ENCODE results near the gene LARP6. TPM values are rescaled to one million over a fixed set of nuclear protein-coding genes. Genes with fewer than 3 reads are reported as not detected.
"Not testable (repeated sequence)": the region's sequence is repeated elsewhere in the genome, so short reads cannot be mapped to it uniquely, and the experiment has no call there.

The LARP6 gene
- total RNA-seq, 1 donor from 2014 or later, result 101 TPM

DNA sequence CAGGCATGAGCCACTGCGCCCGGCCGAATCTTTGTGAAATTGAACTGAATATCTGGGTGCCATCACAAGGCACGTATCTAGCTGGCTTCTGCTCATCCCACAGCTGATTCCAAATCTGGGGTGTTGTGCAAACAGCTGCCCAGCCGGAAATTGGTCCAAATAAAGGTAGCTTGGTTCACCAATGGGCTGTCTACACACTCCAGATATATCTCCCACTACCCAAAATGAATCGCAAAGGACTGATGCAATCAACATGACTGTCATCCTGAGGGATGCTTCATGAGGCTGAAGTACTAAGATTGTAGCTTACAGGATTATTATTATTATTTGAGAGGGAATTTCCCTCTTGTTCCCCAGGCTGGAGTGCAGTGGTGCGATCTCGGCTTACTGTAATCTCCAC lies 28.1 kb downstream of the LARP6 start:
- Histone ChIP-seq H3K36me3 (ENCODE audit: control insufficient read depth, insufficient read depth, low read length) (no peaks in the 10 kb centered on the region), H3K4me3 (ENCODE audit: low read depth, low read length) (no peak overlapping the region), H3K27me3 (ENCODE audit: control insufficient read depth, insufficient read depth, low read length) (no peaks in the 10 kb centered on the region)
- no peak for TF ChIP-seq CTCF (IDR thresholded peaks at IDR 0.05; ENCODE audit: insufficient read depth, low read length, poor library complexity, severe bottlenecking)
- DNase-seq (ENCODE audit: low read depth), result no peak

DNA sequence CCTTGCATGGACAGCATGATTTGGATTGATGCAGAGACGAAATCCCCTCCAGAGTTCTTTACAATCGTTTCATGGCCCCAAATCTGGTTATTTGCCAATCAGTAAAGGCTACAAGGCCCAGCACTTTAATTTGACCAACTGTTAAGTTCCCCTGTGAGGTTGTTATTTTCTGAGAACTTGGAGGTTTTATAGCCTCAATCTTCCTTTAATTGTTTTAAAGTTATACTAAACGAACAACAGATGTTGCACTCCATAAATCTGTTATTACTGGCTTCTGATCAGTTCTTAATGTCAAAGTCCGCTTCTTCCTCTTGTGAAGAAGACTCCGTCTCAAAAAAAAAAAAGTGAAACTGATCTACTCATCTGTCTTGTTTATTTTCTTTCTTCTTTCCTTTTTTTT lies 30.8 kb downstream of the LARP6 start:
- no peak for TF ChIP-seq CTCF (IDR thresholded peaks at IDR 0.05; ENCODE audit: insufficient read depth, low read length, poor library complexity, severe bottlenecking)
- no peaks in the 10 kb centered on the region for H3K27me3 ChIP-seq (ENCODE audit: control insufficient read depth, insufficient read depth, low read length)
- no peak overlapping the region for H3K4me3 ChIP-seq (ENCODE audit: low read depth, low read length)
- H3K36me3 ChIP-seq (ENCODE audit: control insufficient read depth, insufficient read depth, low read length), result no peaks in the 10 kb centered on the region
- DNase-seq (ENCODE audit: low read depth), result no peak

DNA sequence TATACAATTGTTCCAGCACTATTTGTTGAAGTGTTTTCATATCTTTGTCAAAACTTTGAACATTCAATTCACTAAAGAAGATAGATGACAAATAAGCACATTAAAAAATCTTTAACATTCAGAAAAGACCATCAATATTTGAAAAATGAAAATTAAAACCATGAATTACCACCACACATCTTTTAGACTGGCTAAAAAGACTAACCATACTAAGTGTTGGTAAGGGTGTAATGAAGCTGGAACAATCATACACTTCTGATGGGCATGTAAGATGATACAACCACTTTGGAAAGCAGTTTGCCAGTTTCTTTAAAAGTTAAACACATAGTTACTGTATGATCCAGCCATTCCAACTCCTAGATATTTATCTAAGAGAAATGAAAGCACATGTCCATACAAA lies 33.7 kb downstream of the LARP6 start:
- no peak for TF ChIP-seq CTCF (IDR thresholded peaks at IDR 0.05; ENCODE audit: insufficient read depth, low read length, poor library complexity, severe bottlenecking)
- no peak for DNase-seq (ENCODE audit: low read depth)
- H3K36me3 ChIP-seq (ENCODE audit: control insufficient read depth, insufficient read depth, low read length), result no peaks in the 10 kb centered on the region
- H3K4me3 ChIP-seq (ENCODE audit: low read depth, low read length), result no peak overlapping the region
- no peaks in the 10 kb centered on the region for H3K27me3 ChIP-seq (ENCODE audit: control insufficient read depth, insufficient read depth, low read length)

- TF ChIP-seq CTCF (IDR thresholded peaks at IDR 0.05; ENCODE audit: insufficient read depth, low read length, poor library complexity, severe bottlenecking), result no peak
- DNase-seq (ENCODE audit: low read depth), result no peak
- no peak overlapping the region for H3K4me3 ChIP-seq (ENCODE audit: low read depth, low read length)
- no peaks in the 10 kb centered on the region for H3K36me3 ChIP-seq (ENCODE audit: control insufficient read depth, insufficient read depth, low read length)
- no peaks in the 10 kb centered on the region for H3K27me3 ChIP-seq (ENCODE audit: control insufficient read depth, insufficient read depth, low read length)
Observed at GRCh38 chr15:70818580-70818979, 35.4 kb downstream of the LARP6 start.

- TF ChIP-seq CTCF (IDR thresholded peaks at IDR 0.05; ENCODE audit: insufficient read depth, low read length, poor library complexity, severe bottlenecking), result no peak
- no peak for DNase-seq (ENCODE audit: low read depth)
- no peak overlapping the region for H3K4me3 ChIP-seq (ENCODE audit: low read depth, low read length)
- H3K36me3 ChIP-seq (ENCODE audit: control insufficient read depth, insufficient read depth, low read length), result no peaks in the 10 kb centered on the region
- no peaks in the 10 kb centered on the region for H3K27me3 ChIP-seq (ENCODE audit: control insufficient read depth, insufficient read depth, low read length)
Observed at GRCh38 chr15:70817266-70817665, 36.7 kb downstream of the LARP6 start.

GRCh38 chr15:70815604-70816003 lies 38.4 kb downstream of the LARP6 start:
- Histone ChIP-seq H3K4me3 (ENCODE audit: low read depth, low read length) (no peak overlapping the region), H3K27me3 (ENCODE audit: control insufficient read depth, insufficient read depth, low read length) (no peaks in the 10 kb centered on the region), H3K36me3 (ENCODE audit: control insufficient read depth, insufficient read depth, low read length) (no peaks in the 10 kb centered on the region)
- no peak for TF ChIP-seq CTCF (IDR thresholded peaks at IDR 0.05; ENCODE audit: insufficient read depth, low read length, poor library complexity, severe bottlenecking)
- DNase-seq (ENCODE audit: low read depth), result no peak

DNA sequence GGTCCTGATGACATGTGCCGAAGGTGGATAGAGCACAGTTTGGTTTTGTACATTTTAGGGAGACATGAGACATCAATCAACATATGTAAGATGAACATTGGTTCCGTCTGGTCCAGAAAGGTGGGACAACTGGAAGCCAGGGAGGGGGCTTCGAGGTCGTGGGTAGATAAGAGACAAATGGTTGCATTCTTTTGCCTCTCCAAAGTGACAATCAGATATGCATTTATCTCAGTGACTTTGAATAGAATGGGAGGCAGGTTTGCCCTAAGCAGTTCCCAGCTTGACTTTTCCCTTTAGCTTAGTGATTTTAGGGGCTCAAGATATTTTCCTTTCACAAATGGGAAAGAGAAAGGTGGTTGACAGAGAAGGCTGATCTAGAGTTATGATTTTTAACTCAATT lies 38.9 kb downstream of the LARP6 start:
- not testable (repeated sequence) for H3K36me3 ChIP-seq (ENCODE audit: control insufficient read depth, insufficient read depth, low read length); DNase-seq (ENCODE audit: low read depth); H3K4me3 ChIP-seq (ENCODE audit: low read depth, low read length); H3K27me3 ChIP-seq (ENCODE audit: control insufficient read depth, insufficient read depth, low read length)

All from kidney epithelial cell (primary cell).